ENCODE data around the gene FFAR3.

Gene FFAR3

GRCh38 chr19:35404879-35405622 is 46.8 kb downstream of the FFAR3 start:
- DNase-seq: no peak

- no peak for DNase-seq
Observed at GRCh38 chr19:35407619-35408018, 49.4 kb downstream of the FFAR3 start.

GRCh38 chr19:35408284-35409171 is 50.3 kb downstream of the FFAR3 start:
- DNase-seq: no peak

- no peak for DNase-seq
Observed at GRCh38 chr19:35409191-35409590, 50.9 kb downstream of the FFAR3 start.

All from activated effector memory CD4-positive, alpha-beta T cell treated with Interleukin-2 at 50 U/mL for 16 hours (primary cell).